Urinary bladder (tissue), 4 donors: Measurements from ENCODE around the gene RELB. TPM values are rescaled to one million over a fixed set of nuclear protein-coding genes. Genes with fewer than 3 reads are reported as not detected.
"Not testable (repeated sequence)": the region's sequence is repeated elsewhere in the genome, so short reads cannot be mapped to it uniquely, and the experiment has no call there.

ENCODE experiments used
- DNase-seq: peaks from one replicate; pipeline ENCODE4 v3.0.0-alpha.2; 2015; ENCODE audit errors: extremely low spot score
- H3K27ac ChIP-seq: one replicate; pipeline ENCODE4 v1.5.1; 2013; ENCODE audit warnings: low read depth, mild to moderate bottlenecking, moderate library complexity
- H3K36me3 ChIP-seq: one replicate; pipeline ENCODE4 v1.6.1; 2013; ENCODE audit warnings: mild to moderate bottlenecking, moderate library complexity; ENCODE audit not compliant: insufficient read depth
- H3K4me1 ChIP-seq: one replicate; pipeline ENCODE4 v1.6.1; 2013; ENCODE audit warnings: mild to moderate bottlenecking, moderate library complexity; ENCODE audit not compliant: insufficient read depth
- H3K4me3 ChIP-seq: one replicate; pipeline ENCODE4 v1.5.1; 2013; ENCODE audit warnings: low read depth, low read length
- WGBS: extraction: QIAGEN DNeasy Blood & Tissue Kit; methylation state at CpG from one replicate; pipeline ENCODE4 v1.1.7; 2013; 5-methylcytosine and 5-hydroxymethylcytosine counted together
- polyA plus RNA-seq: library from polyadenylated mRNA; stranded (reverse); fragments of 200-250 nt; gene quantifications from one replicate; pipeline ENCODE4 v1.2.3, GENCODE V29; 2013
- total RNA-seq: library from RNA; depleted of rRNA; stranded (reverse); fragments of >200 nt; gene quantifications from one replicate; pipeline ENCODE4 v1.2.3, GENCODE V29; 2014
- donor health status: healthy with polysubstance abuse.
- donor health status: healthy.

RELB gene
- total and polyA plus RNA-seq, 2 donors: 2.6 to 8.9 TPM

DNA sequence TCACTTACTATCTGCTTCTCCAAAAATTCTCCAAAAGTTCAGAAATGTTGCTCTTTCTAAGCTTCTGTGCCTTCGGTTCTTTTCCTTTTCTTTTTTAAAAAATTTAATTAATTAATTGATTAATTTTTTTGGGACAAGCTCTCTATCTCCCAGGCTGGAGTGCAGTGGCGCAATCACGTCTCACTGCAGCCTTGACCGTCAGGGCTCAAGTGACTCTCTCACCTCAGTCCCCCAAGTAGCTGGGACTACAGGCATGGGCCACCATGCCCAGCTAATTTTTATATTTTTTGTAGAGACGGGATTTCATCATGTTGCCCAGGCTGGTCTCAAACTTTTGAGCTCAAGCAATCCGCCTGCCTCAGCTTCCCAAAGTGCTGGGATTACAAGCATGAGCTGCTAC is 29.8 kb upstream of the RELB start:
- H3K27ac ChIP-seq, H3K4me1 ChIP-seq, H3K4me3 ChIP-seq, H3K36me3 ChIP-seq, DNase-seq: not testable (repeated sequence)
- WGBS: 94% methylated on average over 6 of the region's 6 CpGs

- 94% methylated on average over 13 of the region's 13 CpGs for WGBS
- Histone ChIP-seq H3K4me1 (no peaks in the 10 kb centered on the region), H3K4me3 (no peak overlapping the region), H3K36me3 (peaks cover 7% of the 10 kb centered on the region), H3K27ac (no peak overlapping the region)
- no peak for DNase-seq
Observed at GRCh38 chr19:44972802-44973201, 28.5 kb upstream of the RELB start.

GRCh38 chr19:44973982-44974735 is 27.1 kb upstream of the RELB start:
- no peak overlapping the region for H3K27ac ChIP-seq
- WGBS: 92% methylated on average over 21 of the region's 21 CpGs
- DNase-seq: no peak
- H3K36me3 ChIP-seq: peaks cover 7% of the 10 kb centered on the region
- H3K4me1 ChIP-seq: no peaks in the 10 kb centered on the region
- H3K4me3 ChIP-seq: no peak overlapping the region

DNA sequence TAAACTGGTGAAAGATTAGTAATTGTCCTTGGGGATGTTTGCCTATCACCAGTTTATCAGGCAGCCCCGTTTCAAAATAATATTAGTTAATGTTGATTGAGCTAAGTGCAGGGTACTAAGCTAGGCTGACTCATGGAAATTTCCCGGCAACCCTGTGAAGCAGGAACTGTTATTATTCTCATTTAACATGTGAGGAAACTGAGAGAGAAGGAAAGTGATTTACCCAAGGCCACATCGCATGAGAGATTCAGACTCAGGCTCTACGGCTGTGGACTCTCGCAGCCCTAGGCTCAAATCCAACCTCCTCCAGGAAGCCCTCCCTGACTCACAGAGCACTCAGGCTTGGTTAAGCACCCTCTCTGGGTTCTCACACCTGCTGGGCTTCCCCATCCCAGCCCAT is 26.4 kb upstream of the RELB start:
- 95% methylated on average over 5 of the region's 5 CpGs for WGBS
- peaks cover 10% of the 10 kb centered on the region for H3K36me3 ChIP-seq
- no peak overlapping the region for H3K4me3 ChIP-seq
- no peak for DNase-seq
- H3K4me1 ChIP-seq: no peaks in the 10 kb centered on the region
- no peak overlapping the region for H3K27ac ChIP-seq

DNA sequence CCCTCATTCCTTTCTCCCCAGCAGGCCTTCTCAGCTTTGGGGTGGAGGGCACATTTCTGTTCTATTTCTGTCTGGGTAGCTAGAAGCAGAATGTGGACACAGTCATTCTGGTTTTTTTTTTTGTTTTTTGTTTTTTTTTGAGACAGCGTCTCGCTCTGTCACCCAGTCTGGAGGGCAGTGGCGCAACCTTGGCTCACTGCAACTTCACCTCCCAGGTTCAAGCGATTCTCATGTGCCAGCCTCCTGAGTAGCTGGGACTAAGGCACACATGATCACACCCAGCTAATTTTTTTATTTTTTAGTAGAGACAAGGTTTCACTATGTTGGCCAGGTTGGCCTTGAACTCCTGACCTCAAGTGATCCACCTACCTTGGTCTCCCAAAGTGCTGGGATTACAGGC is 25.8 kb upstream of the RELB start:
- DNase-seq: no peak
- Histone ChIP-seq H3K36me3 (peaks cover 10% of the 10 kb centered on the region), H3K4me1 (no peaks in the 10 kb centered on the region), H3K27ac (no peak overlapping the region), H3K4me3 (no peak overlapping the region)
- 96% methylated on average over 4 of the region's 4 CpGs for WGBS

DNA sequence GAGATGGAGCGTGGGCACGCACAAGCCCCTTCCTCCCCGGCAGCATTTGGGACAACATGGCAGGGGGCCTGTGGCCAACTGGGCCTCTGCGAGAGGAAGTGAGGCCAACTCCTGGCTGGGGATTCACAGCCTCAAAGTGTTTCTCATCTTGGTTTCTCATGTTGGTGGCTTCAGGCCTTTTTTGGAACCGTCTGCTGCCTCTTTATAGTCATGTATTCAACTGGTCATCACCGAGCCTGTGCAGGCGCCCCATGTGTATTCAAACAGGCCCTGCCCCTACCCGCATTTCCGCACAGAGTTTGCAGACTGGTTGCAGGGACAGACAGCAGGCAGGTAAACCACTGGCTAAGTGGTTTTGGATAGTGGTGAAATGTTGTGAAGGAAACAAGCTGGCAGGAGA is 17.3 kb upstream of the RELB start:
- H3K4me3 ChIP-seq: no peak overlapping the region
- H3K4me1 ChIP-seq: no peaks in the 10 kb centered on the region
- peaks cover 8% of the 10 kb centered on the region for H3K36me3 ChIP-seq
- no peak overlapping the region for H3K27ac ChIP-seq
- DNase-seq: no peak
- WGBS: 83% methylated on average over 9 of the region's 9 CpGs

DNA sequence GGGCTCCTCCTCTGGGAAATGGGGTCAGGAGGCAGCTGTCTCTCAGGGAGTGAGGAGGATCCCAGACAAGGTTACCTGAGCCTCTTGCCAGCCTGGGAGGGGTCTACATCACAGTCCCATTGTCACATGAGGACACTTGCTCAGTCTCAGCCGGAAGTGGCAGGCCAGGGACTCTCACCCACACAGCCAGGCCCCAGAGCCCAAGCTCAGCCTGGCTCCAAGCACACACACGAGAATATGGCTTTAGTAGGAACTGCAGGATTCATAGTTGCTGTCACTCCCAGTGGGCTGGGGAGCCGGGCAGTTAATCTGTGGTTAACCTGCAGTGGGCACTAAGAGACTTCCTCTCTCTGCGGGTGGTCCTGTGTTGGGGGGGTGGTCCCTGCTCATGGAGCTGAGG is 15.8 kb upstream of the RELB start:
- Histone ChIP-seq H3K4me1 (no peaks in the 10 kb centered on the region), H3K4me3 (no peak overlapping the region), H3K27ac (no peak overlapping the region), H3K36me3 (peaks cover 5% of the 10 kb centered on the region)
- no peak for DNase-seq
- WGBS: 86% methylated on average over 4 of the region's 4 CpGs

DNA sequence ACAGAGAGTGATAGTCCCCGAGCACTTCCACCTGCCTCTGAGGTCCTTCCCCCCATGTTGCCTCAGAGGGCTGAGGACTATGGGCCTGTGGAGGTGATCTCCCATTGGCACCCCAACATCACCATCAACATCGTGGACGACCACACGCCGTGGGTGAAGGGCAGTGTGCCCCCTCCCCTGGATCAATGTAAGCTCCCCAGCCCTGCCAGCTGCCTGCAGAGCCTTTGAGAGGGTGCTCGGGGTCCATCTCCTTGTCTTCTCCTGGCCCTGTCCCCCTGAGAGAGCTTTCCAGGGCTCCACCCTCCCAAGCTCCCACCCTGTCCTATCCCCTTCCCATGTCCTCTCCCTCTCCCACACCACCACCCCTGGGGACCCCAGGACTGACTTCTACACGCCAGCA is 14.9 kb upstream of the RELB start:
- DNase-seq: no peak
- H3K4me1 ChIP-seq: no peaks in the 10 kb centered on the region
- peaks cover 5% of the 10 kb centered on the region for H3K36me3 ChIP-seq
- H3K27ac ChIP-seq: no peak overlapping the region
- no peak overlapping the region for H3K4me3 ChIP-seq
- 91% methylated on average over 7 of the region's 7 CpGs for WGBS

DNA sequence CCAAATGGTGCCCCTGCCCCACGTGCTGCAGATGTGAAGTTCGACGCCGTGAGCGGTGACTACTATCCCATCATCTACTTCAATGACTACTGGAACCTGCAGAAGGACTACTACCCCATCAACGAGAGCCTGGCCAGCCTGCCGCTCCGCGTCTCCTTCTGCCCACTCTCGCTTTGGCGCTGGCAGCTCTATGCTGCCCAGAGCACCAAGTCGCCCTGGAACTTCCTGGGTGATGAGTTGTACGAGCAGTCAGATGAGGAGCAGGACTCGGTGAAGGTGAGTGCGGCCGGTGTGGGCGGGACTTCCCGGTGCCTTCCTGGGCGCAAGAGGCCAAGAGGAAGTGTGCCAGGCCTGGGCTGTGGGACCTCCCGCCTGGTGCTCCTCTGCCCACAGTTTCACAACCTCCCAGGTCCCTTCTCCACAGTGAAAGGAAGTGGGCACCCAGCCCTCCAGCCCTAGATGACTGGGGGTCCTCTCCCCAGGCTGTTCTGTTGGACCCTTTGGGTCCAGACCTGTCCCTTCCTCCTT is 14.1 kb upstream of the RELB start:
- H3K4me3 ChIP-seq: no peak overlapping the region
- peaks cover 5% of the 10 kb centered on the region for H3K36me3 ChIP-seq
- H3K27ac ChIP-seq: no peak overlapping the region
- no peaks in the 10 kb centered on the region for H3K4me1 ChIP-seq
- 88% methylated on average over 20 of the region's 20 CpGs for WGBS
- no peak for DNase-seq

GRCh38 chr19:44988273-44988672 is 13.0 kb upstream of the RELB start:
- peaks cover 10% of the 10 kb centered on the region for H3K36me3 ChIP-seq
- 79% methylated on average over 9 of the region's 9 CpGs for WGBS
- H3K4me1 ChIP-seq: no peaks in the 10 kb centered on the region

GRCh38 chr19:44988896-44989556 is 12.2 kb upstream of the RELB start:
- Histone ChIP-seq H3K4me1 (no peaks in the 10 kb centered on the region), H3K27ac (no peak overlapping the region), H3K4me3 (no peak overlapping the region), H3K36me3 (peaks cover 10% of the 10 kb centered on the region)
- DNase-seq: no peak
- WGBS: 68% methylated on average over 15 of the region's 15 CpGs

More at GRCh38 chr19:44988273-44988672, 13.0 kb upstream of the RELB start:
- no peak overlapping the region for H3K4me3 ChIP-seq
- no peak overlapping the region for H3K27ac ChIP-seq
- no peak for DNase-seq

- DNase-seq: no peak
- no peak overlapping the region for H3K4me3 ChIP-seq
- WGBS: 89% methylated on average over 14 of the region's 14 CpGs
- no peak overlapping the region for H3K27ac ChIP-seq
- H3K36me3 ChIP-seq: peaks cover 7% of the 10 kb centered on the region
- no peaks in the 10 kb centered on the region for H3K4me1 ChIP-seq
Observed at GRCh38 chr19:44990459-44990858, 10.8 kb upstream of the RELB start.

- H3K4me3 ChIP-seq: no peak overlapping the region
- H3K36me3 ChIP-seq: peaks cover 7% of the 10 kb centered on the region
- H3K4me1 ChIP-seq: no peaks in the 10 kb centered on the region
- H3K27ac ChIP-seq: no peak overlapping the region
- 93% methylated on average over 12 of the region's 12 CpGs for WGBS
- DNase-seq: no peak
Observed at GRCh38 chr19:44990966-44991365, 10.3 kb upstream of the RELB start.
